NOMO-1 treated with dmso at 0.1 percent for 144 hours (cell line): ENCODE measurements around the gene WNT6.

Experiments
- DNase-seq: peaks from one replicate; lab custom pipeline; 2025; ENCODE audit not compliant: unreplicated experiment; lab: John Stamatoyannopoulos, UW

The WNT6 gene

GRCh38 chr2:218857371-218858137 is 2.1 kb upstream of the WNT6 start:
- no peak for DNase-seq

- DNase-seq: no peak
These were observed 1.5 kb upstream of the WNT6 start for GRCh38 chr2:218858138-218858445.

GRCh38 chr2:218858671-218859555 is 692 bp upstream of the WNT6 start:
- no peak for DNase-seq

- no peak for DNase-seq
These were observed 605 bp downstream of the WNT6 start for GRCh38 chr2:218859988-218860831.

- peak; percentile 58 for DNase-seq
These were observed 1.4 kb downstream of the WNT6 start for GRCh38 chr2:218860950-218861381.

GRCh38 chr2:218861645-218862318 is 2.2 kb downstream of the WNT6 start:
- no peak for DNase-seq

GRCh38 chr2:218863021-218863520 is 3.5 kb downstream of the WNT6 start:
- DNase-seq: no peak

- no peak for DNase-seq
These were observed 5.8 kb downstream of the WNT6 start for GRCh38 chr2:218865396-218865795.

- no peak for DNase-seq
These were observed 6.4 kb downstream of the WNT6 start for GRCh38 chr2:218865999-218866398.

- no peak for DNase-seq
These were observed 8.3 kb downstream of the WNT6 start for GRCh38 chr2:218867900-218868299.

- no peak for DNase-seq
These were observed 9.5 kb downstream of the WNT6 start for GRCh38 chr2:218869064-218869463.

- DNase-seq: peak; percentile 37
These were observed 11.4 kb downstream of the WNT6 start for GRCh38 chr2:218870984-218871344.

- no peak for DNase-seq
These were observed 12.0 kb downstream of the WNT6 start for GRCh38 chr2:218871345-218872302.

- DNase-seq: no peak
These were observed 13.2 kb downstream of the WNT6 start for GRCh38 chr2:218872645-218873358.

GRCh38 chr2:218873359-218874194 is 14.0 kb downstream of the WNT6 start:
- DNase-seq: no peak

GRCh38 chr2:218875692-218876246 is 16.2 kb downstream of the WNT6 start:
- no peak for DNase-seq

GRCh38 chr2:218876562-218877219 is 17.1 kb downstream of the WNT6 start:
- peak; percentile 48 for DNase-seq
